ENCODE measurements around the gene WNT11.

The WNT11 gene

GRCh38 chr11:76239483-76240160 is 33.3 kb upstream of the WNT11 start:
- H3K27me3 ChIP-seq (ENCODE audit: control insufficient read depth, low read length): no peaks in the 10 kb centered on the region
- no peaks in the 10 kb centered on the region for H4K20me1 ChIP-seq (ENCODE audit: control insufficient read depth, insufficient read depth, low read depth, low read length)
- H3K4me2 ChIP-seq (ENCODE audit: low read length): no peak overlapping the region
- no peaks in the 10 kb centered on the region for H3K79me2 ChIP-seq (ENCODE audit: control insufficient read depth, low read length)
- no peaks in the 10 kb centered on the region for H3K9me2 ChIP-seq (replicated peaks; ENCODE audit: control insufficient read depth, low read length)
- TF ChIP-seq CTCF (IDR thresholded peaks at IDR 0.05; ENCODE audit: low read depth, low read length, poor library complexity, severe bottlenecking) (no peak), EZH2phosphoT487 (IDR thresholded peaks at IDR 0.05; ENCODE audit: borderline replicate concordance, low read length) (no peak)
- no peak overlapping the region for H3K4me3 ChIP-seq (ENCODE audit: low read length)
- H3K9me3 ChIP-seq (ENCODE audit: control insufficient read depth, insufficient read depth, low read length): no peaks in the 10 kb centered on the region
- H3K36me3 ChIP-seq (ENCODE audit: control insufficient read depth, low read length): no peaks in the 10 kb centered on the region
- H3K4me1 ChIP-seq (ENCODE audit: control insufficient read depth, low read length): peaks cover 17% of the 10 kb centered on the region
- H3F3A ChIP-seq (ENCODE audit: control insufficient read depth, insufficient read depth): peaks cover 2% of the 10 kb centered on the region; the same call in 1 of the 2 replicates
- no peak overlapping the region for H3K27ac ChIP-seq (ENCODE audit: low read depth, low read length)

- H3F3A ChIP-seq (ENCODE audit: control insufficient read depth, insufficient read depth): peaks cover 2% of the 10 kb centered on the region; the same call in 1 of the 2 replicates
- peaks cover 27% of the 10 kb centered on the region for H3K4me1 ChIP-seq (ENCODE audit: control insufficient read depth, low read length)
- no peak for TF ChIP-seq CTCF (IDR thresholded peaks at IDR 0.05; ENCODE audit: low read depth, low read length, poor library complexity, severe bottlenecking)
- no peak for TF ChIP-seq EZH2phosphoT487 (IDR thresholded peaks at IDR 0.05; ENCODE audit: borderline replicate concordance, low read length)
- no peaks in the 10 kb centered on the region for H4K20me1 ChIP-seq (ENCODE audit: control insufficient read depth, insufficient read depth, low read depth, low read length)
- H3K9me3 ChIP-seq (ENCODE audit: control insufficient read depth, insufficient read depth, low read length): no peaks in the 10 kb centered on the region
- H3K27me3 ChIP-seq (ENCODE audit: control insufficient read depth, low read length): no peaks in the 10 kb centered on the region
- no peak overlapping the region for H3K27ac ChIP-seq (ENCODE audit: low read depth, low read length)
- no peaks in the 10 kb centered on the region for H3K9me2 ChIP-seq (replicated peaks; ENCODE audit: control insufficient read depth, low read length)
- no peaks in the 10 kb centered on the region for H3K36me3 ChIP-seq (ENCODE audit: control insufficient read depth, low read length)
- H3K79me2 ChIP-seq (ENCODE audit: control insufficient read depth, low read length): no peaks in the 10 kb centered on the region
- no peak overlapping the region for H3K4me2 ChIP-seq (ENCODE audit: low read length)
- no peak overlapping the region for H3K4me3 ChIP-seq (ENCODE audit: low read length)
Measured at GRCh38 chr11:76238551-76238950, 32.2 kb upstream of the WNT11 start.

GRCh38 chr11:76237914-76238313 is 31.6 kb upstream of the WNT11 start:
- Histone ChIP-seq H3K27me3 (ENCODE audit: control insufficient read depth, low read length) (no peaks in the 10 kb centered on the region), H3K27ac (ENCODE audit: low read depth, low read length) (no peak overlapping the region), H4K20me1 (ENCODE audit: control insufficient read depth, insufficient read depth, low read depth, low read length) (no peaks in the 10 kb centered on the region), H3K9me2 (replicated peaks; ENCODE audit: control insufficient read depth, low read length) (no peaks in the 10 kb centered on the region), H3F3A (ENCODE audit: control insufficient read depth, insufficient read depth) (peaks cover 2% of the 10 kb centered on the region; the same call in 1 of the 2 replicates), H3K4me2 (ENCODE audit: low read length) (no peak overlapping the region), H3K4me3 (ENCODE audit: low read length) (no peak overlapping the region), H3K4me1 (ENCODE audit: control insufficient read depth, low read length) (peaks cover 28% of the 10 kb centered on the region), H3K36me3 (ENCODE audit: control insufficient read depth, low read length) (no peaks in the 10 kb centered on the region), H3K9me3 (ENCODE audit: control insufficient read depth, insufficient read depth, low read length) (no peaks in the 10 kb centered on the region), H3K79me2 (ENCODE audit: control insufficient read depth, low read length) (no peaks in the 10 kb centered on the region)
- TF ChIP-seq CTCF (IDR thresholded peaks at IDR 0.05; ENCODE audit: low read depth, low read length, poor library complexity, severe bottlenecking) (no peak), EZH2phosphoT487 (IDR thresholded peaks at IDR 0.05; ENCODE audit: borderline replicate concordance, low read length) (no peak)

All from DOHH2 (cell line).